BE2C (cell line): Measurements from ENCODE around the gene C17orf113.

ENCODE experiments used
- DNase-seq: peaks from one replicate; pipeline ENCODE4 v3.0.0-alpha.2; 2020
- H3K27me3 ChIP-seq: fragments of 250-450 bp; sonication (Bioruptor Pico); 2 replicates; pipeline ENCODE4 v1.5.1; 2020; ENCODE audit warnings: mild to moderate bottlenecking
- H3K36me3 ChIP-seq: fragments of 250-450 bp; sonication (Bioruptor Pico); 2 replicates; pipeline ENCODE4 v1.5.1; 2020; ENCODE audit warnings: mild to moderate bottlenecking
- H3K4me1 ChIP-seq: fragments of 250-450 bp; sonication (Bioruptor Pico); 2 replicates; pipeline ENCODE4 v1.5.1; 2020
- H3K4me3 ChIP-seq: 2 replicates; pipeline ENCODE4 v1.5.1; 2011; ENCODE audit warnings: low read depth, low read length
- H3K9me3 ChIP-seq: fragments of 250-450 bp; sonication (Bioruptor Pico); 2 replicates; pipeline ENCODE4 v1.5.1; 2020
- TF ChIP-seq, protein P1 (sequence below): IDR thresholded peaks from 2 replicates; pipeline ENCODE4 v1.5.1; 2012; ENCODE audit warnings: mild to moderate bottlenecking, low read depth, low read length

C17orf113 gene

DNA sequence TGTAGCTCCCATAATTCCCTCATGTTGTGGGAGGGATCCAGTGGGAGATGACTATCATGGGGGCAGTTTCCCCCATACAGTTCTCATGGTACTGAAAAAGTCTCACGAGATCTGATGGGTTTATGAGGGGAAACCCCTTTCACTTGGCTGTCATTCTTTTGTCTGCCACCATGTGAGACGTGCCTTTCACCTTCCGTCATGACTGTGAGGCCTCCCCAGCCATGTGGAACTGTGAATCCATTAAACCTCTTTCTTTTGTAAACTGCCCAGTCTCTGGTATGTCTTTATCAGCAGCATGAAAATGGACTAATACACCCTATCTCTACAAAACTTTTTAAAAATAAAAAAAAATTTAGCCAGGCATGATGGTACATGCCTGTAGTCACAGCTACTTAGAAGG is 6.2 kb upstream of the C17orf113 start:
- DNase-seq, result no peak
- TF ChIP-seq, protein P1, sequence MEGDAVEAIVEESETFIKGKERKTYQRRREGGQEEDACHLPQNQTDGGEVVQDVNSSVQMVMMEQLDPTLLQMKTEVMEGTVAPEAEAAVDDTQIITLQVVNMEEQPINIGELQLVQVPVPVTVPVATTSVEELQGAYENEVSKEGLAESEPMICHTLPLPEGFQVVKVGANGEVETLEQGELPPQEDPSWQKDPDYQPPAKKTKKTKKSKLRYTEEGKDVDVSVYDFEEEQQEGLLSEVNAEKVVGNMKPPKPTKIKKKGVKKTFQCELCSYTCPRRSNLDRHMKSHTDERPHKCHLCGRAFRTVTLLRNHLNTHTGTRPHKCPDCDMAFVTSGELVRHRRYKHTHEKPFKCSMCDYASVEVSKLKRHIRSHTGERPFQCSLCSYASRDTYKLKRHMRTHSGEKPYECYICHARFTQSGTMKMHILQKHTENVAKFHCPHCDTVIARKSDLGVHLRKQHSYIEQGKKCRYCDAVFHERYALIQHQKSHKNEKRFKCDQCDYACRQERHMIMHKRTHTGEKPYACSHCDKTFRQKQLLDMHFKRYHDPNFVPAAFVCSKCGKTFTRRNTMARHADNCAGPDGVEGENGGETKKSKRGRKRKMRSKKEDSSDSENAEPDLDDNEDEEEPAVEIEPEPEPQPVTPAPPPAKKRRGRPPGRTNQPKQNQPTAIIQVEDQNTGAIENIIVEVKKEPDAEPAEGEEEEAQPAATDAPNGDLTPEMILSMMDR, result no peak
- no peaks in the 10 kb centered on the region for H3K27me3 ChIP-seq

DNA sequence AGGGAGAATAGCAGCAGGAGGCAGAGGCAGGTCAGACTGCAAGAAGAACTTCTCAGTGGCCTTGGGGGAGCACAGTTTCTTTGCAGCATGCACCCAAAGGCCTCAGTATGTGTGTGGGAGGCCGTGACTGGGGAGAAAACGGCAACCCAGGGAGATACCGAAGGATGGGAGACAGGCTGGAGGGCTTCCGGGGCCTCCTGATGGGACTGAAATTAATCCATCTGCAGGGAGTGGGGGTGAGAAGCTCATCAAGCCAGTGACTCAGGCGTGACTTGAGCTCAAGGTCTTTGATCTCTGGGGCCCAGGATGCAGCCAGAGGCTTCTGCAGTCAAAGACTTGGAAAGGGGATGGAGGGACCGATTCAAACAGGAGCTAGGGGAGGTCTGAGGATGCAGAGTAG is 5.1 kb upstream of the C17orf113 start:
- DNase-seq, result no peak
- TF ChIP-seq, protein P1, result no peak
- Histone ChIP-seq H3K27me3 (no peaks in the 10 kb centered on the region), H3K9me3 (no peaks in the 10 kb centered on the region), H3K4me1 (no peaks in the 10 kb centered on the region), H3K4me3 (no peak overlapping the region), H3K36me3 (no peaks in the 10 kb centered on the region)

More for the DNA sequence above, 6.2 kb upstream of the C17orf113 start:
- Histone ChIP-seq H3K4me1 (no peaks in the 10 kb centered on the region), H3K9me3 (no peaks in the 10 kb centered on the region), H3K36me3 (no peaks in the 10 kb centered on the region), H3K4me3 (no peak overlapping the region)

DNA sequence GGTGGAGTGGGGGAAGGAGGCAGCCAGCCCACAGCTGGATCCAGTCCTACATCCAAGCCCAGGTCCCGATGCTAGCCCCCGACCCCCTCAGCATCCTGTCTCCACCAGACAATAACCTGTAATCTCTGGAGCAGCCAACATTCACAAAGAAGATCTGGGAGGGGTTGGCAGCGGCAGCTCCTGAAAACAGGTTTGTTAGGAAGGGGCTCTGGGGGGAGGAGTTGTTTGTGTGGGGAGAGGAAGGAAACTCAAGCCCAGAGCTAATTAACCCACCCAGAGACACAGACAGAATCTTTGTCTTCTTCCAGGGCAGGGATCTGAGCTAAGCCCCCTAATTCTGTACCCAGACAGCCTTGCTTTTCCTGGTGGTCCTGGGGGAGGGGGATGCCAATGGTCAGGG is 4.6 kb upstream of the C17orf113 start:
- DNase-seq, result no peak
- Histone ChIP-seq H3K4me1 (no peaks in the 10 kb centered on the region), H3K27me3 (no peaks in the 10 kb centered on the region), H3K9me3 (no peaks in the 10 kb centered on the region), H3K4me3 (no peak overlapping the region), H3K36me3 (no peaks in the 10 kb centered on the region)
- TF ChIP-seq, protein P1, result no peak

DNA sequence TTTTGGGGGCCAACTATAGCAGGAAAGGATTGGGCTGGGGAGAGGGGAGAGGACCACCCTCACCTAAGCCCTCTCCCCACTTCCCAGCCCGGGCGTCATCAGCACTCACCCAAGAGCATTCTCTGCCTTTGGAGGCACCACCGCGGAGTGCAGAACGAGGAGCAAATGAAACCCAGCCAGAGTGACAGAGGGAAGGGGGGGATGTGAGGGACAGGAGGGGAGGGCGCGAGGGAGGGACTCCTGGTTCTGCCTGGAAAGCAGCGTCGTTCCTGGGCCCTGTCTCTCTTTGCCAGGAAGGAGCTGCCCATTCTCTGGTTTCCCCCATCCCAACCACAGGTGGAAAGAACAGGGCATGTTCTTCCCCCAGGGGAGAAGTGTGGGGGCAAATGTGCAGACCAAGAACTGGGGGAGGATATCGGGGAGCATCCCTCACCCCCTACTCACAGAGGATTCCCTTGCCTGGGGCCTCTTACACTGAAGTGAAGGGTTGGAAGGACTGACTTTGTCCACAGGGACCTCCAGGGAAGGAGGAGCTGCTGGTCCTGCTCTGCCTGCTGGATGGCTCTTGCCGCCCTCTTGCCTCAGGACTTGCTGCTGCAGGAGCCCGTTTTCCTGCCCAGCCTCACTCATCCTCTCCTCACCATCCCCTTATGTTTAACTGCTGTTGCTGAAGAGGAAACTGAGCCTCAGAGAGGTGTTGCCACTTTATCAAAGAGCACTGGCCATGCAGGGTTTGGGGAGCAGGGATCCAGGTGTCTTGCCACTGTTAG is 3.5 kb upstream of the C17orf113 start:
- Histone ChIP-seq H3K27me3 (no peaks in the 10 kb centered on the region), H3K4me1 (no peaks in the 10 kb centered on the region), H3K36me3 (no peaks in the 10 kb centered on the region), H3K4me3 (no peak overlapping the region), H3K9me3 (no peaks in the 10 kb centered on the region)
- DNase-seq, result no peak
- TF ChIP-seq, protein P1, result no peak

DNA sequence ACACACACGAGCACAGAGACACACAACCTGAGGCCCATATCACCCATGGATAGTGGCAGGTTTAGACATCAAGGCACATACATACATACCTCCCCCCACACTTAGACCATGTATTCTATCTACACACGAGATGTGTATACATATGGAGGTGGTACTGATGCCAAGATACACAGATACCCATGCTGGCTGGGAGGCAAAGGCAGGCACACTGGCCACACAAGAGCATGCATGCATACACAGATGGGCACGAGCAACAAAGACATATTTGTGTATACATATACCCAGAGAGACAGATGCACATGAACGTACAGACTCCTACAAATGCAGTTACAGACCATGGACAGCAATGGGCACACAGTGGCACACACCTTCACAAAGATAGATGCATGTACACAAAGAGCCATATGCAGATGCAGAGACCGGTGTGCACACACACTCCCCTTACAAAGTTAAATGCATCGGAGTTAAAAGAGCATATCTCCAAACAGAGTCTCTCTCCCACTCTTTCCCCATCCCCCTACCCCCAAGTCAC is 2.0 kb upstream of the C17orf113 start:
- no peak for DNase-seq
- Histone ChIP-seq H3K9me3 (no peaks in the 10 kb centered on the region), H3K4me3 (no peak overlapping the region), H3K36me3 (no peaks in the 10 kb centered on the region), H3K4me1 (no peaks in the 10 kb centered on the region), H3K27me3 (no peaks in the 10 kb centered on the region)
- TF ChIP-seq, protein P1, result no peak

DNA sequence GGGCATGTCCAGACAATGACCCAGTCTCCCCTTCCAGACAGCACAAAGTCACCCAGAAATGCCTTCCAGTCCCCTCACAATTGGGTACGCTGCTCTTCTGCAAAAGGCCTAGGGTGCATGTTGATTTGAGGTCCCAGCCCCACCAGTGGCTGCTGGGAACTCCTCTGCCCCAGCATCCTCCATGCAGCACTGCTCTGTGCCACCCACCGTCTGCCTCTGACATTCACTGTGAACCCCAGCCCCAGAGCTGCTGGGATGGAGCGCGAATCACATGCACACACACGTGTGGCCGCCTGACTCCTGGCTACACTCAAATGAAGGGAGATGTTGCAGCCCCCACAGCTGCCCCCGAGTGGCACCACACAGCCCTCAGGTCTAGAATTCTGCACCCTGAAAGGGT is 1.2 kb upstream of the C17orf113 start:
- no peak for DNase-seq

More for the DNA sequence above, 1.2 kb upstream of the C17orf113 start:
- no peaks in the 10 kb centered on the region for H3K9me3 ChIP-seq
- no peak overlapping the region for H3K4me3 ChIP-seq
- no peaks in the 10 kb centered on the region for H3K36me3 ChIP-seq
- no peaks in the 10 kb centered on the region for H3K27me3 ChIP-seq
- TF ChIP-seq, protein P1, result no peak
- H3K4me1 ChIP-seq, result no peaks in the 10 kb centered on the region
